Fibroblast of mammary gland (primary cell): Measurements from ENCODE around the gene F13B.

Experiments
- DNase-seq: peaks from one replicate; pipeline ENCODE4 v3.0.0-alpha.2; 2010; ENCODE audit warnings: low read depth
- H3K4me3 ChIP-seq: 2 replicates; pipeline ENCODE4 v1.5.1; 2011; ENCODE audit warnings: low read depth, mild to moderate bottlenecking, low read length, moderate library complexity; ENCODE audit not compliant: control insufficient read depth
- TF ChIP-seq, protein P1 (sequence below): conservative IDR thresholded peaks from 2 replicates; pipeline ENCODE4 v1.5.1; 2011; ENCODE audit warnings: low read depth, low read length, inconsistent platforms; ENCODE audit not compliant: control insufficient read depth, insufficient read depth

F13B gene

GRCh38 chr1:197021716-197022115 is 45.3 kb downstream of the F13B start:
- H3K4me3 ChIP-seq: no peak overlapping the region
- TF ChIP-seq, protein P1, sequence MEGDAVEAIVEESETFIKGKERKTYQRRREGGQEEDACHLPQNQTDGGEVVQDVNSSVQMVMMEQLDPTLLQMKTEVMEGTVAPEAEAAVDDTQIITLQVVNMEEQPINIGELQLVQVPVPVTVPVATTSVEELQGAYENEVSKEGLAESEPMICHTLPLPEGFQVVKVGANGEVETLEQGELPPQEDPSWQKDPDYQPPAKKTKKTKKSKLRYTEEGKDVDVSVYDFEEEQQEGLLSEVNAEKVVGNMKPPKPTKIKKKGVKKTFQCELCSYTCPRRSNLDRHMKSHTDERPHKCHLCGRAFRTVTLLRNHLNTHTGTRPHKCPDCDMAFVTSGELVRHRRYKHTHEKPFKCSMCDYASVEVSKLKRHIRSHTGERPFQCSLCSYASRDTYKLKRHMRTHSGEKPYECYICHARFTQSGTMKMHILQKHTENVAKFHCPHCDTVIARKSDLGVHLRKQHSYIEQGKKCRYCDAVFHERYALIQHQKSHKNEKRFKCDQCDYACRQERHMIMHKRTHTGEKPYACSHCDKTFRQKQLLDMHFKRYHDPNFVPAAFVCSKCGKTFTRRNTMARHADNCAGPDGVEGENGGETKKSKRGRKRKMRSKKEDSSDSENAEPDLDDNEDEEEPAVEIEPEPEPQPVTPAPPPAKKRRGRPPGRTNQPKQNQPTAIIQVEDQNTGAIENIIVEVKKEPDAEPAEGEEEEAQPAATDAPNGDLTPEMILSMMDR: no peak
- DNase-seq: no peak

DNA sequence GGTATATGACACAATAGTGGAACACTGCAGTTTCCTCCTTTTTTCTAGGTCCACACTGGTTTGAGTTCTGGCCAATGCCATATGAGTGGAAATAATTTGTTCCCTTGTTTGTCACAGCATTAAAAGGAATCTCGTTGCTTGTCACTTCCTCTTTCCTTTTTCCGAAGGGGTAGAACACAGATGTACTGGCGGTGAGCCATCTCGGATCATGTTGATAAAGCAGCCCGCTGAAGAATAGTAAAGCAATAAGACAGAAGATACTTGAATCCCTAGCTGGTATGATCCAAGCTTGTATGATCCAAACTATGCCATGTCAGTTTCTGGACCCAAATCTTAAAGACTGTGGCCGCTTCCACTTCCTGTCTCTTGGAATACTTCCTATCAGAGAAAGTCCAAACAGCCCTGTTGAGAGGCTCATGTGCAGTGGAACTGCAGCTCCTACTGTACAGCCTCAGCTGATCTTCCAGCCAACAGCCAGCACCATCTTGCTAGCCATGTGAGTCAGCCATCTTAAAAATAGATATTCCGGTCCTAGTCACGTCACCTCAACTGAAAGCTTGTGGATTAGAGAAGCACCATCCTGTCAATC is 49.4 kb downstream of the F13B start:
- no peak for DNase-seq
- TF ChIP-seq, protein P1: no peak
- H3K4me3 ChIP-seq: no peak overlapping the region

DNA sequence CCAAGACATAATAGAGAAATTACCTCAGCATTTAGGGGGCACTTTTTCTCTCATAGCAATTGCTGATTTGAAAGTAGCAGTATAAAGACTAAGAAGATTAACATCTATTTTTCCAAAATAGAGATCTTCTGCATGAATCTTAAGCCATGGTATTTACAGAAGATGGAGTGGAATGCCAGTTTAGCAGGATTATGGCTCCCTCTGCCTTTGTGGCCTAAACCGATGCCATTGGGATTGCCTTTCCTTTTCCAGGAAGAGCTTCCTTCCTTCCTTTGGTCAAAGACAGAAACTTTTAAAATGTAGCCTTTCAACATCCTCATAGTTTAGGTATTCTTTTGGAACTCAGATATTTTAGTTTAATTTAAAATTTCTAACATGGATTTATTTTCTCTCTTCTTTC is 50.3 kb downstream of the F13B start:
- H3K4me3 ChIP-seq: no peak overlapping the region
- no peak for DNase-seq
- TF ChIP-seq, protein P1: no peak

DNA sequence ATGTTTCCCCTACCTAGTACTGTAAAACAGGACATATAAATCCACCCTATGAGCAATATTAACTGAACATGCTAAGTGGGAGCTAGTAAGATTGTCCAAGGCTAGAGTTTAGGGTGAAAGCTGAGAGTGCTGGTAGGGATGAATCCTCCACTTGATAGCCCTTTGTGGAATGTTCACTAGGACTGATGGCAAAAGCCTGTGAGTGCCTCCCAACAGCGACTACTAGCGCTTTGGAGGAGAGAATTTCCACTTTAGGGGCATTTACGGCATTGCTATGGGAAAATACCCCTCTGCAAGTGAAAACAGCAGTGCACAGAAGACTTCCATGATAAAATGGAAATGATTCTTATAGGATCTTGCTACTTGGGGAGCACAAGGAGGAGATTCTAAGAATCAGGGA is 53.8 kb downstream of the F13B start:
- H3K4me3 ChIP-seq: no peak overlapping the region
- TF ChIP-seq, protein P1: no peak
- no peak for DNase-seq

- TF ChIP-seq, protein P1: no peak
- H3K4me3 ChIP-seq: no peak overlapping the region
- DNase-seq: no peak
These were observed 55.4 kb downstream of the F13B start for GRCh38 chr1:197011614-197012013.

DNA sequence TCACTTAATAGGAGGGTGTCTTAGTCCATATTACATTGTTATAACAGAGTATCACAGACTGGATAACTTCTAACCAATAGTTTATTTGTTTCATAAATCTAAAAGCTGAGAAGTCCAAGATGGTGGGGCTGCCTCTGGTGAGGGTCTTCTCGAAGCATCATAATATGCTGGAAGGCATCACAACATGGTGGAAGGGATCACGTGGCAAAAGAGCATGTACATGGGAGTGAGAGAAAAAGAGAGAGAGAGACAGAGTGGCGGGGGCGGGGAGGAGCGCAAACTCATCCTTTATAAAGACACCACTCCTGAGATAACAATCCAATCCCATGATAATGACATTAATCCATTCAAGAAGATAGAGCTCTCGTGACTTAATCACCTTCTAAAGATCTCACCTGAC is 58.2 kb downstream of the F13B start:
- H3K4me3 ChIP-seq: no peak overlapping the region
- TF ChIP-seq, protein P1: no peak
- no peak for DNase-seq

GRCh38 chr1:197003132-197003531 is 63.9 kb downstream of the F13B start:
- DNase-seq: no peak
- TF ChIP-seq, protein P1: no peak
- H3K4me3 ChIP-seq: no peak overlapping the region
